Lung (tissue), 12 donors: ENCODE data around the gene KRT4. TPM values are rescaled to one million over a fixed set of nuclear protein-coding genes. Genes with fewer than 3 reads are reported as not detected.

Experiments
- ATAC-seq: fragments of 200-7000 bp; cut with Tn5 transposase; one replicate; pipeline ENCODE4 v1.9.1; 2020; ENCODE audit warnings: moderate number of reproducible peaks; ENCODE audit not compliant: insufficient read depth, low FRiP score
- DNase-seq, 3 donors: peaks; one replicate each; pipeline ENCODE4 v3.0.0-alpha.2; 2013 to 2017
- H3K27ac ChIP-seq, 2 donors: one replicate each; pipeline ENCODE4 v1.5.1; 2013; ENCODE audit warnings: mild to moderate bottlenecking in 2 of 2, moderate library complexity in 2 of 2, control low read depth in 1 of 2, inconsistent platforms in 1 of 2, low read depth in 1 of 2, low read length in 1 of 2
- H3K27me3 ChIP-seq, 3 donors: one replicate each; pipeline ENCODE4 v1.5.1; 2013; ENCODE audit warnings: low read length in 2 of 3; ENCODE audit not compliant: control insufficient read depth in 3 of 3, insufficient read depth in 3 of 3
- H3K36me3 ChIP-seq, 4 donors: one replicate each; pipeline ENCODE4 v1.5.1; 2013; ENCODE audit warnings: low read length in 4 of 4, mild to moderate bottlenecking in 1 of 4, moderate library complexity in 1 of 4; ENCODE audit not compliant: control insufficient read depth in 4 of 4, insufficient read depth in 4 of 4
- H3K4me1 ChIP-seq, 5 donors: one replicate each; pipeline ENCODE4 v1.5.1; 2013; ENCODE audit warnings: low read length in 5 of 5, mild to moderate bottlenecking in 2 of 5, moderate library complexity in 1 of 5; ENCODE audit not compliant: control insufficient read depth in 5 of 5, insufficient read depth in 5 of 5
- H3K4me3 ChIP-seq: one replicate; pipeline ENCODE4 v1.5.1; 2013; ENCODE audit warnings: mild to moderate bottlenecking, control low read depth, moderate library complexity
- H3K9ac ChIP-seq, 2 donors: one replicate each; pipeline ENCODE4 v1.5.1; 2013; ENCODE audit warnings: low read length in 2 of 2, control low read depth in 1 of 2; ENCODE audit not compliant: insufficient read depth in 1 of 2
- H3K9me3 ChIP-seq, 4 donors: one replicate each; pipeline ENCODE4 v1.5.1; 2013; ENCODE audit warnings: low read length in 3 of 4, mild to moderate bottlenecking in 1 of 4, moderate library complexity in 1 of 4; ENCODE audit not compliant: control insufficient read depth in 4 of 4, insufficient read depth in 3 of 4
- CTCF ChIP-seq: IDR thresholded peaks from 2 replicates; pipeline ENCODE4 v1.5.1; 2012; ENCODE audit warnings: mild to moderate bottlenecking; ENCODE audit errors: control extremely low read depth, extremely low read depth
- WGBS, 2 donors: extraction: QIAGEN DNeasy Blood & Tissue Kit; methylation state at CpG; one replicate each; pipeline ENCODE4 v1.1.7; 2013; 5-methylcytosine and 5-hydroxymethylcytosine counted together
- polyA plus RNA-seq, 2 donors: library from polyadenylated mRNA; stranded (reverse); fragments of 200-250 nt; gene quantifications; one replicate each; pipeline ENCODE4 v1.2.1, GENCODE V29; 2013
- total RNA-seq, 2 donors: library from RNA; depleted of rRNA in 1 of 2; stranded (reverse); fragments of >200 nt in 1 of 2; gene quantifications; one replicate each; pipeline ENCODE4 v1.2.1, GENCODE V29; 2014 to 2021
- donor health status: control.
- donor health status: control.
- donor health status: Bipolar disorder and iron deficiency.
- donor health status: healthy.
- donor health status: DM: yes; HTN: yes; CAD: no.

The KRT4 gene
- total and polyA plus RNA-seq, 4 donors = 1.3 to 7.7 (median 3.4) TPM

DNA sequence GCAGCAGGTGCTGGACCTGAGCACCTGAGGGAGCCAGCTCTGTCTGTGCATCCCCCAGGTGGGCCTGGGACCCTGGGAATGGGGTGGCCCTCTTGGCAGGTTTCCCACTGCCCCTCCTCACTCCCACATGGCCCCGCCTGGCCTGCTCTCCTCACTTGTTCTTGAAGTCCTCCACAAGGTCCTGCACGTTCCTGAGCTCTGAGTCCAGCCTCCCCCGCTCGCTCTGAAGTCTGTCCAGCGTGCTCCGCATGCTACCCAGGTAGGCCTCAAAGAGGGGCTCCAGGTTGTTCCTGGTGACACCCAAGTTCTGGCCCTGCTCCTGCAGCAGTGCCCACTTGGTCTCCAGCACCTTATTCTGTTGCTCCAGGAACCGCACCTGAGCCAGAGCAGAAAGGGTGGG is 17.3 kb upstream of the KRT4 start:
- DNase-seq = no peak
- 86 to 91% methylated on average over 7 of the region's 7 CpGs for WGBS, 2 donors
- H3K36me3 ChIP-seq = no peaks in the 10 kb centered on the region

DNA sequence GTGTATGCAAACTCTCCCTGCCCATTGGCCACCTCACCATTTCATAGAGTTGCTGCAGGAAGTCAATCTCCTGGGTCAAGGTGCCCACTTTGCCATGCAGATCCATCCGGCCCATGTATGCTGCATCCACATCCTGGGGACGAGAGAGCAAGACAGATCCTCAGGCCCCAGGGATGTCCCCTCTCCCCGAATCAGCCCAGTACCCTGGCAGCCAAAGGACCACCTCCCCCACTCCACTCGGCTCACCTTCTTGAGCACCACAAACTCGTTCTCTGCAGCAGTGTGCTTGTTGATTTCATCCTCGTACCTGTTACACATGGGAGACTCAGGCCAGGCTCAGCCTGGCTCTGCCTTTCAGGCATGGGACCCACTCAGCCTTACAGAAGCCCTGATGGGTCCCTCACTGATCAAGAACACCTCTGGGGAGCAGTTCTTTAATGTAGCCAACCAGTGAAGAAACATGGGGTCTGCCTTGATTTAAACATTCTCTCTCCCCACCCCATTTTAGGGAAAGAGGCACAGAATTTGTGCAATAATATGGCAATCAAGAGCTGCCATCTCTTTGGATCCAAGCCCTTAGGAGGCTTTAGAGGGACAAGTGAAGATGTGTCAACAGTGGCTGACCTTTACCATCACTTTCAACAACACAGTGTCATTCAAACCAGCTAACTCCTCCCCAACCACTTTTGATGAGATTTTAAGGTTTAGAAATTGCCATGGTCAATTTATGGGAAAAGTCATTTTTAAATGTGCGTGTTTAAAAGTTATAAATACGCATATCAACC is 16.3 kb upstream of the KRT4 start:
- Histone ChIP-seq H3K27me3 (peaks cover 0 to 24% (median 0%) of the 10 kb centered on the region in 3 donors), H3K36me3 (no peaks in the 10 kb centered on the region), H3K27ac (no peak overlapping the region), H3K4me3 (no peak overlapping the region), H3K9ac (no peak overlapping the region), H3K9me3 (peaks cover 0 to 3% (median 0%) of the 10 kb centered on the region in 4 donors), H3K4me1 (peaks cover 0 to 5% (median 0%) of the 10 kb centered on the region in 5 donors)
- 82% methylated on average over 8 of the region's 8 CpGs for WGBS, 2 donors
- no peak for TF ChIP-seq CTCF
- ATAC-seq = no peak
- no peak for DNase-seq

More for the DNA sequence above, 17.3 kb upstream of the KRT4 start:
- H3K4me3 ChIP-seq = no peak overlapping the region
- peaks cover 0 to 15% (median 0%) of the 10 kb centered on the region in 3 donors for H3K27me3 ChIP-seq
- no peak for TF ChIP-seq CTCF
- ATAC-seq = no peak
- no peak overlapping the region for H3K27ac ChIP-seq
- peaks cover 0 to 5% (median 0%) of the 10 kb centered on the region in 5 donors for H3K4me1 ChIP-seq
- no peak overlapping the region for H3K9ac ChIP-seq
- H3K9me3 ChIP-seq = peaks cover 0 to 3% (median 0%) of the 10 kb centered on the region in 4 donors

DNA sequence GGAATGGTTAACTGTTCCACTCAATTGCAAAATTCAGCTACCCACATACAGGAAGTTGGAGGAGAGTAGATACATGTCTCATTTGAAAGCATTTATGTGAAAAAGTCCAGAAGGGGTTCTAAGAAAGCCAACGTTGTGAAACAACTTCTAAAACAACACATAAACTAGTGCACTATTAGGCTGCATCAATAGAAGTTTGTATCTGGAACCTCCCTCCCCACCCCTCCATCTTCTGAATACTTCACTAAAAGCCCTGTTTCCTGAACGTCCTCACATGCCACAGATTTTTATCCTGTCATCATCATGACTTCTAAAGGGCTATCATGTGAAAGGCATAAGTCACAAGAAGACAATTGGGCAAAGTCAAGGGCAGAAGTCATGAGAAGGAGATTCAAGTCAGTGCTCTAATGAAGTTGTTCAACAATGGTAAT is 14.7 kb upstream of the KRT4 start:
- ATAC-seq = no peak
- 6 to 27% methylated on average over 2 of the region's 2 CpGs for WGBS, 2 donors
- no peak for TF ChIP-seq CTCF

More for the DNA sequence above, 14.7 kb upstream of the KRT4 start:
- peaks cover 0 to 5% (median 0%) of the 10 kb centered on the region in 5 donors for H3K4me1 ChIP-seq
- H3K9me3 ChIP-seq = peaks cover 0 to 3% (median 0%) of the 10 kb centered on the region in 4 donors
- H3K27ac ChIP-seq = no peak overlapping the region
- no peak overlapping the region for H3K4me3 ChIP-seq
- H3K27me3 ChIP-seq = peaks cover 0 to 24% (median 2%) of the 10 kb centered on the region in 3 donors
- DNase-seq = no peak
- no peaks in the 10 kb centered on the region for H3K36me3 ChIP-seq
- H3K9ac ChIP-seq = no peak overlapping the region
